Endodermal cell (in vitro differentiated cells): Measurements from ENCODE around the gene LRRC26. TPM values are rescaled to one million over a fixed set of nuclear protein-coding genes. Genes with fewer than 3 reads are reported as not detected.
A peak's percentile ranks its signal among the peaks of the same experiment; 100 is the strongest.

Source experiments
- DNase-seq: peaks from one replicate; pipeline ENCODE4 v3.0.0-alpha.2; 2017
- H3K27ac ChIP-seq: 2 replicates; pipeline ENCODE4 v1.5.1; 2013; ENCODE audit warnings: mild to moderate bottlenecking, low read depth, low read length, moderate library complexity
- H3K27me3 ChIP-seq: 2 replicates; pipeline ENCODE4 v1.6.1; 2013; ENCODE audit warnings: mild to moderate bottlenecking, low read length, moderate library complexity; ENCODE audit not compliant: insufficient read depth, control insufficient read depth, poor library complexity, severe bottlenecking
- H3K36me3 ChIP-seq: 2 replicates; pipeline ENCODE4 v1.7.0; 2013; ENCODE audit warnings: mild to moderate bottlenecking, low read length, moderate library complexity; ENCODE audit not compliant: control insufficient read depth, insufficient read depth
- H3K4me1 ChIP-seq: one replicate; pipeline ENCODE4 v1.7.0; 2013; ENCODE audit warnings: low read length; ENCODE audit not compliant: control insufficient read depth, insufficient read depth
- H3K4me3 ChIP-seq: 2 replicates; pipeline ENCODE4 v1.5.1; 2013; ENCODE audit warnings: mild to moderate bottlenecking, low read length, moderate library complexity
- H3K9ac ChIP-seq: 2 replicates; pipeline ENCODE4 v1.6.1; 2013; ENCODE audit warnings: mild to moderate bottlenecking, low read length, moderate library complexity; ENCODE audit not compliant: poor library complexity, severe bottlenecking; ENCODE audit errors: extremely low read depth
- H3K9me3 ChIP-seq: 2 replicates; pipeline ENCODE4 v1.6.1; 2013; ENCODE audit warnings: mild to moderate bottlenecking, low read length, moderate library complexity; ENCODE audit not compliant: control insufficient read depth
- H3K27ac Mint-ChIP-seq: 2 replicates; pipeline ENCODE4 v1.8.0; 2020; ENCODE audit warnings: mixed read lengths
- H3K27me3 Mint-ChIP-seq: 2 replicates; pipeline ENCODE4 v1.8.0; 2021; ENCODE audit warnings: mild to moderate bottlenecking, mixed read lengths; ENCODE audit not compliant: insufficient read depth
- H3K36me3 Mint-ChIP-seq: 2 replicates; pipeline ENCODE4 v1.8.0; 2020; ENCODE audit warnings: low read depth, mixed read lengths
- H3K4me1 Mint-ChIP-seq: 2 replicates; pipeline ENCODE4 v1.8.0; 2020; ENCODE audit warnings: mixed read lengths
- H3K4me3 Mint-ChIP-seq: 2 replicates; pipeline ENCODE4 v1.8.0; 2020; ENCODE audit warnings: mild to moderate bottlenecking, moderate library complexity, mixed read lengths
- H3K9me3 Mint-ChIP-seq: 2 replicates; pipeline ENCODE4 v1.8.0; 2020; ENCODE audit warnings: mild to moderate bottlenecking, mixed read lengths
- CTCF ChIP-seq: fragments of 200-600 bp; sonication (generic); conservative IDR thresholded peaks from 2 replicates; pipeline ENCODE4 v1.5.0; 2021; ENCODE audit warnings: antibody characterized with exemption, mild to moderate bottlenecking
- WGBS, 2 experiments: methylation state at CpG; one replicate each; pipeline versions ENCODE4 v1.1.5 to v1.1.7; 2013; ENCODE audit warnings: missing lambda C conversion rate in 2 of 2, mixed read lengths in 1 of 2; ENCODE audit not compliant: insufficient coverage in 1 of 2, insufficient read length in 1 of 2; 5-methylcytosine and 5-hydroxymethylcytosine counted together
- total RNA-seq, 2 donors: library from RNA; stranded (reverse); fragmentation: NEBNext Ultra II Directional in 1 of 2; extraction: Animal tissue kit (Norgen Biotek cat#: 25700) in 1 of 2; gene quantifications; 2 replicates in 1 of 2; 3 replicates in 1 of 2; pipeline ENCODE4 v1.2.1, GENCODE V29; 2021

Gene LRRC26
- total RNA-seq, 2 donors from 2014 or later, result 0.53 TPM; not detected in 1

GRCh38 chr9:137217276-137218211 lies 47.7 kb upstream of the LRRC26 start:
- Histone ChIP-seq H3K9ac (no peak overlapping the region), H3K4me1 (peaks cover 23% of the 10 kb centered on the region), H3K9me3 (no peaks in the 10 kb centered on the region), H3K27ac (no peak overlapping the region), H3K36me3 (peaks cover 8% of the 10 kb centered on the region), H3K4me3 (no peak overlapping the region), H3K27me3 (no peaks in the 10 kb centered on the region)
- Mint-ChIP-seq H3K9me3 (no peaks in the 10 kb centered on the region), H3K27ac (peak overlapping the region; percentile 79), H3K27me3 (no peaks in the 10 kb centered on the region), H3K36me3 (peaks cover 11% of the 10 kb centered on the region), H3K4me3 (peak overlapping the region; percentile 29), H3K4me1 (peaks cover 15% of the 10 kb centered on the region)
- peak; percentile 93 for DNase-seq
- 61 to 71% methylated on average over 26 to 36 of the region's 36 CpGs for WGBS, 2 experiments
- peak; percentile 31 for TF ChIP-seq CTCF

GRCh38 chr9:137216188-137216965 lies 46.5 kb upstream of the LRRC26 start:
- WGBS, 2 experiments, result 94 to 98% methylated on average over 21 to 30 of the region's 30 CpGs
- Histone ChIP-seq H3K27ac (no peak overlapping the region), H3K27me3 (no peaks in the 10 kb centered on the region), H3K4me1 (peaks cover 23% of the 10 kb centered on the region), H3K9me3 (no peaks in the 10 kb centered on the region), H3K36me3 (peaks cover 8% of the 10 kb centered on the region), H3K4me3 (no peak overlapping the region), H3K9ac (no peak overlapping the region)
- no peak for TF ChIP-seq CTCF
- no peak for DNase-seq
- Mint-ChIP-seq H3K27me3 (no peaks in the 10 kb centered on the region), H3K27ac (no peak overlapping the region), H3K4me3 (no peak overlapping the region), H3K36me3 (peaks cover 12% of the 10 kb centered on the region), H3K4me1 (peaks cover 15% of the 10 kb centered on the region), H3K9me3 (no peaks in the 10 kb centered on the region)

- no peak overlapping the region for H3K9ac ChIP-seq
- no peak for TF ChIP-seq CTCF
- WGBS, 2 experiments, result 93 to 95% methylated on average over 17 to 22 of the region's 22 CpGs
- Mint-ChIP-seq H3K4me3 (no peak overlapping the region), H3K9me3 (no peaks in the 10 kb centered on the region), H3K36me3 (peaks cover 16% of the 10 kb centered on the region), H3K27ac (no peak overlapping the region), H3K4me1 (peaks cover 15% of the 10 kb centered on the region), H3K27me3 (no peaks in the 10 kb centered on the region)
- peaks cover 20% of the 10 kb centered on the region for H3K4me1 ChIP-seq
- DNase-seq, result no peak
- H3K36me3 ChIP-seq, result peaks cover 9% of the 10 kb centered on the region
- no peaks in the 10 kb centered on the region for H3K27me3 ChIP-seq
- no peaks in the 10 kb centered on the region for H3K9me3 ChIP-seq
- H3K4me3 ChIP-seq, result no peak overlapping the region
- H3K27ac ChIP-seq, result no peak overlapping the region
Observed at GRCh38 chr9:137215196-137215986, 45.5 kb upstream of the LRRC26 start.
